Motor neuron (in vitro differentiated cells): ENCODE results near the gene TRA2A. TPM values are rescaled to one million over a fixed set of nuclear protein-coding genes. Genes with fewer than 3 reads are reported as not detected.

Experiments used
- ATAC-seq, 8 experiments: fragments of 200-7000 bp; cut with Tn5 transposase; replicated peaks in 6 of 8; 2 replicates each; pipeline ENCODE4 v1.8.0; 2021; ENCODE audit warnings: mild to moderate bottlenecking in 8 of 8, moderate library complexity in 8 of 8
- H3K27ac ChIP-seq, 2 donors: fragments of 250-450 bp; sonication (Bioruptor Pico); 2 replicates each; pipeline ENCODE4 v1.9.0; 2021; ENCODE audit warnings: antibody characterized with exemption in 2 of 2, mild to moderate bottlenecking in 2 of 2, moderate library complexity in 1 of 2
- H3K4me1 ChIP-seq, 2 donors: fragments of 250-450 bp; sonication (Bioruptor Pico); replicated peaks in 1 of 2; 2 replicates each; pipeline ENCODE4 v1.6.1; 2021; ENCODE audit warnings: antibody characterized with exemption in 2 of 2, mild to moderate bottlenecking in 2 of 2, moderate library complexity in 1 of 2
- H3K4me3 ChIP-seq, 5 donors: fragments of 250-450 bp; sonication (Bioruptor Pico); 2 replicates each; pipeline ENCODE4 v1.9.0; 2021; ENCODE audit warnings: antibody characterized with exemption in 5 of 5, mild to moderate bottlenecking in 5 of 5, moderate library complexity in 4 of 5
- WGBS, 10 experiments: fragments of 450-650 bp; shearing (Covaris generic); methylation state at CpG; one replicate each; pipeline ENCODE4 v1.0.0; 2022; 5-methylcytosine and 5-hydroxymethylcytosine counted together
- in situ Hi-C, 9 experiments: fragments of 400-800 bp; cut with MboI; loops; one replicate each; pipeline ENCODE4 v1.15.0; 2021; ENCODE audit warnings: low sequenced_read_pairs in 9 of 9, low pct_unique_long_range_greater_than_20kb in 2 of 9; ENCODE audit not compliant: unreplicated experiment in 9 of 9
- total RNA-seq, 8 experiments: library from RNA; unstranded; fragments of 300-600 nt; gene quantifications; 2 replicates each; pipeline versions ENCODE4 v1.2.3 to v1.2.4, GENCODE V29; 2022

Gene TRA2A
- 100 to 1,000 TPM in 3 of 8 experiments, 10 to 100 TPM in 5; 51.8 to 161 (median 74.6) TPM for total RNA-seq

GRCh38 chr7:23531794-23532489 lies at the start of gene TRA2A:
TSS of gene TRA2A (minus strand) at chr7:23531981. CDS start at chr7:23531824, 157 bp downstream.
- peak within 1 kb of the TSS; percentile 99 for H3K27ac ChIP-seq
- peak; percentile 91 to 98 (median 97) for ATAC-seq
- H3K4me1 ChIP-seq: peaks cover 15 to 28% of the 10 kb centered on the region in 2 donors
- H3K4me3 ChIP-seq: peak within 1 kb of the TSS; percentile 74 to 98 (median 96)
- WGBS, 10 experiments: 0 to 88% (median 16%) methylated on average over 1 to 25 of the region's 50 CpGs; no CpG with 5 or more reads in 1 of the 10 experiments
- in situ Hi-C loops: no loop called here

- in situ Hi-C loops: loop anchor here in 5 of 9 experiments (25.0 kb wide), 4 partner anchors 117 to 1517 kb away; partner anchors contain the start of genes FAM221A (in 2 of the 5) and STK31 (in 2 of the 5)
- 0 to 55% (median 8%) methylated on average over 1 to 4 of the region's 5 CpGs; no CpG with 5 or more reads in 4 of the 10 experiments for WGBS, 10 experiments
- no peaks in the 10 kb centered on the region for H3K4me1 ChIP-seq
- peak; percentile 76 to 99 (median 84) for ATAC-seq
- no peak overlapping the region for H3K4me3 ChIP-seq
- no peak overlapping the region for H3K27ac ChIP-seq
Observed at GRCh38 chr7:23570592-23571200, 38.9 kb upstream of the TRA2A start.

GRCh38 chr7:23558303-23558702 lies 26.5 kb upstream of the TRA2A start:
- Histone ChIP-seq H3K27ac (no peak overlapping the region), H3K4me3 (no peak overlapping the region), H3K4me1 (no peaks in the 10 kb centered on the region)
- ATAC-seq: no peak
- in situ Hi-C loops: loop anchor here in 6 of 9 experiments (10.0 to 25.0 kb wide), 5 partner anchors 129 to 1529 kb away; partner anchors contain the start of genes FAM221A (in 2 of the 6) and STK31 (in 2 of the 6)

GRCh38 chr7:23547662-23548061 lies 15.9 kb upstream of the TRA2A start:
- ATAC-seq: no peak
- H3K4me1 ChIP-seq: no peaks in the 10 kb centered on the region
- WGBS, 10 experiments: 74 to 99% (median 82%) methylated on average over 4 of the region's 4 CpGs; no CpG with 5 or more reads in 5 of the 10 experiments
- in situ Hi-C loops: no loop called here
- no peak overlapping the region for H3K27ac ChIP-seq
- no peak overlapping the region for H3K4me3 ChIP-seq

- in situ Hi-C loops: no loop called here
- Histone ChIP-seq H3K4me1 (no peaks in the 10 kb centered on the region), H3K4me3 (no peak overlapping the region), H3K27ac (no peak overlapping the region)
- peak; percentile 73 to 96 (median 85) for ATAC-seq
- WGBS, 10 experiments: 21 to 68% (median 55%) methylated on average over 5 to 12 of the region's 13 CpGs
Observed at GRCh38 chr7:23546897-23547572, 15.3 kb upstream of the TRA2A start.

- in situ Hi-C loops: no loop called here
- ATAC-seq: no peak
Observed at GRCh38 chr7:23545493-23545892, 13.7 kb upstream of the TRA2A start.

GRCh38 chr7:23544913-23545354 lies 13.2 kb upstream of the TRA2A start:
- no peaks in the 10 kb centered on the region for H3K4me1 ChIP-seq
- in situ Hi-C loops: no loop called here
- WGBS, 10 experiments: 0 to 50% (median 17%) methylated on average over 1 to 2 of the region's 2 CpGs; no CpG with 5 or more reads in 1 of the 10 experiments
- no peak overlapping the region for H3K27ac ChIP-seq
- no peak overlapping the region for H3K4me3 ChIP-seq
- peak; percentile 55 to 89 (median 71) for ATAC-seq

More at GRCh38 chr7:23545493-23545892, 13.7 kb upstream of the TRA2A start:
- H3K27ac ChIP-seq: no peak overlapping the region
- no peaks in the 10 kb centered on the region for H3K4me1 ChIP-seq
- H3K4me3 ChIP-seq: no peak overlapping the region
- WGBS, 10 experiments: 17 to 100% (median 57%) methylated on average over 1 of the region's 1 CpG; no CpG with 5 or more reads in 4 of the 10 experiments

- Histone ChIP-seq H3K27ac (no peak overlapping the region), H3K4me3 (no peak overlapping the region), H3K4me1 (no peaks in the 10 kb centered on the region)
- WGBS, 10 experiments: 57 to 100% (median 90%) methylated on average over 1 to 3 of the region's 3 CpGs; no CpG with 5 or more reads in 1 of the 10 experiments
- in situ Hi-C loops: no loop called here
- no peak for ATAC-seq
Observed at GRCh38 chr7:23542752-23543151, 11.0 kb upstream of the TRA2A start.

GRCh38 chr7:23539494-23539907 lies 7.7 kb upstream of the TRA2A start:
- H3K27ac ChIP-seq: no peak overlapping the region
- in situ Hi-C loops: no loop called here
- no peaks in the 10 kb centered on the region for H3K4me1 ChIP-seq
- 20 to 87% (median 71%) methylated on average over 2 to 4 of the region's 4 CpGs; no CpG with 5 or more reads in 1 of the 10 experiments for WGBS, 10 experiments
- no peak for ATAC-seq
- H3K4me3 ChIP-seq: no peak overlapping the region

GRCh38 chr7:23538301-23538700 lies 6.5 kb upstream of the TRA2A start:
- H3K27ac ChIP-seq: no peak overlapping the region
- 95 to 100% (median 100%) methylated on average over 1 to 3 of the region's 3 CpGs; no CpG with 5 or more reads in 3 of the 10 experiments for WGBS, 10 experiments
- ATAC-seq: no peak
- in situ Hi-C loops: no loop called here
- no peaks in the 10 kb centered on the region for H3K4me1 ChIP-seq
- H3K4me3 ChIP-seq: no peak overlapping the region

- Histone ChIP-seq H3K4me3 (no peak overlapping the region), H3K27ac (no peak overlapping the region), H3K4me1 (peaks cover 12 to 18% of the 10 kb centered on the region in 2 donors)
- no peak for ATAC-seq
- in situ Hi-C loops: no loop called here
- 75 to 100% (median 90%) methylated on average over 1 to 5 of the region's 5 CpGs; no CpG with 5 or more reads in 4 of the 10 experiments for WGBS, 10 experiments
Observed at GRCh38 chr7:23533238-23533604, 1.4 kb upstream of the TRA2A start.

GRCh38 chr7:23532490-23533237 lies 883 bp upstream of the TRA2A start:
- in situ Hi-C loops: no loop called here
- peak overlapping the region; percentile 99 for H3K27ac ChIP-seq
- WGBS, 10 experiments: 67 to 95% (median 88%) methylated on average over 2 to 13 of the region's 23 CpGs
- no peak for ATAC-seq
- H3K4me3 ChIP-seq: peak overlapping the region in 3 of 5 donors; percentile 74 to 96 (median 93)
- peaks cover 15 to 23% of the 10 kb centered on the region in 2 donors for H3K4me1 ChIP-seq
